Measurements from ENCODE around the gene TPM3.
A peak's percentile ranks its signal among the peaks of the same experiment; 100 is the strongest.

The TPM3 gene

DNA sequence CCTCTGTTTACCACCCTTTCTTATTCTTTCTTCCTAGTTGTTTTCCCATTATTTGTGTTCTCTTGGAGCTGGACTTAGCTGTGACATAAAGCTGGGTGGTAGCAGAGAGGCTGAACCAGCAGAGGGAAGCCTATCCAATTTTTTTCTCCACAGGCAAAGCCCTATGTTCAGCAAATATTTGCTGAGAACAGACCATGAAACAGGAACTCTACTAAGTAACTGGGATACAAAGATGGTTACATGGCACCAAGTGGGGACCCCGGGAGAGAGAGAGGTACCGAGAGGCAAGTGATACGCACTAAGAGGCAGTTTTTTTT is 7.6 kb upstream of the TPM3 start:
- peak; percentile 14 for DNase-seq

DNA sequence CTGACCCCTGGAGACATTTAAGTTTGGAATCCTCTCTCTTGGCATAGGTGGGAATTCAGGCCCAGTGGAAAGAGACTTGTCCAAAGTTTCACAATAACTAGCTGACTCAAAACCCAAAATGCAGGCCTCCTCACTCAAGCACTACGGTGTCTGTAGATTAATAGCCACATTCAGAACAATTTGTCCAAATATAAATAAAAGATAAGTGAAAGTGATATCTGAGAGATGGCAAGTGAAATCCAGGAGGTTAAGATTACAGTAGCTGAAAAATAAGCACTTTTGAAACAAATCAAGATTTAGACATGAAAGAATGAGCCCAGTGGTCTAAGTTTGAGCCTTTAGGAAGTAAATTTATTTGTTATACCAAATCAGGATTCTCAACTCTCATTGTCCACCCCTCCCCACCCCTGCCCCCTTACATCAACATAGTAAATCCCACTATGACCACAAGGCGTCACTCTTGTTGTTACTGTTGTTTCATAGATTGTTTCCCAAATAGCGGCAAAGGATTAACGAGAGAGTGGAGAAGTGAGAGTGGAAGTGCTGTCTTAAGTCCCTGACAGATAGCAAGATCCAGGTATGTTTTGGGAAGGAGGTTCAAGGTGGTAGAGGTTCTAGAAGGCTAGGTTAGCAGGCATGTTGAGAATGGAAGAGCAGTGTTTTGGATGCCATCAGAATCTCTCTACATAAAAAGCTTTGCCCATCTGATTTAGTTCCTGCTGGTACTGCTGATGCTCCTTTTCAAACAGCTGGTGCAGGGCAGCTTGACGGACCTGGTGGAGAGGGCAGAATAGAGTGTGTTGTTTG is 7.1 kb upstream of the TPM3 start:
- peak; percentile 77 for DNase-seq

DNA sequence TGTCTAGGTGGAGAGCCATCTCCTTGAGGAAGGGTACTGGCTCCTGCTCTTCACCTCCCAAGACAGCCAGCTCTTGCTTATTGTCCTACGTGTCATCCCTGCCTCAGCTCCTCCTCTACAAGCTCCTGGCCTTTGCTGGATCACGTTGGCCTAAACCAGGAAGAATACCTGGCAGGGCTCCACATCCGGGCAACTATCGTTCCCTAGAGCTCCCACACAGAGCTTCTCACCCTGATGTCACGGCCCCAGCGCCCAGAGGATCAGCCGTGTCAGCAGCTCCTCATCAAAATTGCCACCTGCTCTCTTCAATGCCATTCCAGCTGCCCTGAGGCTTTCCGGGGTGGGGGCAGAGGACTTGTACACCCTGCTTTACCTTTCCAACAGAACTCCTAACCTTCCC is 1.9 kb upstream of the TPM3 start:
- DNase-seq = peak; percentile 31

DNA sequence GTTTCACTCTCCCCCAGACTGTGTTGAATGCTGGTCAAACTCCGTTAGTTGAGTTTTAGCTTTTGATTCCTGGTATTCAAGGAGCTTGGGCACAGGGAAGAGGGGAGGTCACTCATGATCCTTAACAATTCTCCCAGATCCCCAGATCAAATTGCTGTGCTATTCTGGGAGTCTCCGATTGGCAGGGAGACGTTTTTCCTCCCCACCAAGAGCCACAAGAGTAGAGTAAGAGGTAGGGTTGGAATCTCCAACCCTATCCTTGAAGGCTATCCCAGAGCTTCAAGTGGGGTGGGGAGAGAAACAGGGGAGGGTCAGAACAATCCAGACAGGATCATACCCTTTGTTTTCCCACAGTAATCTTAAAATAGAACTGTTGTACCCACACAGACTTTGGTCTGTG is 576 bp upstream of the TPM3 start:
- DNase-seq = no peak

DNA sequence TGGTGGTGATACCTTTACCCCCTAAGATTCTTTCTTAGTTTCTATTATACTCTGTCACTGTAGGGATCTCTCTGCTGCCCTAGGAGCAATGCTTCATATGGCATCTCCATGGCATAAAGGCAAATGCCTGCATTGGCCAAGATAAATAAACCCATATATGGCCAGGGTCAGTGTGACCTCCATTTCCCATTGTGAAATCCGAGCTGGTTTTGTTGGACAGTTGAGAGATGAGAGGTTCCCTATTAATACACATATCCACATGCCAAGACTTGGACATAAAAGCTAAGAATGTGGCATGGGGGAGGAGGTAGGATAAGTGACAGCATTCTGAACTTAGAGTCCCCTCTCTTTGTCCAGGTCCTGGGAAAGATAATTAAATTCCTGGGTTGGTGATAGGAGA is 1.4 kb downstream of the TPM3 start:
- DNase-seq = peak; percentile 14

DNA sequence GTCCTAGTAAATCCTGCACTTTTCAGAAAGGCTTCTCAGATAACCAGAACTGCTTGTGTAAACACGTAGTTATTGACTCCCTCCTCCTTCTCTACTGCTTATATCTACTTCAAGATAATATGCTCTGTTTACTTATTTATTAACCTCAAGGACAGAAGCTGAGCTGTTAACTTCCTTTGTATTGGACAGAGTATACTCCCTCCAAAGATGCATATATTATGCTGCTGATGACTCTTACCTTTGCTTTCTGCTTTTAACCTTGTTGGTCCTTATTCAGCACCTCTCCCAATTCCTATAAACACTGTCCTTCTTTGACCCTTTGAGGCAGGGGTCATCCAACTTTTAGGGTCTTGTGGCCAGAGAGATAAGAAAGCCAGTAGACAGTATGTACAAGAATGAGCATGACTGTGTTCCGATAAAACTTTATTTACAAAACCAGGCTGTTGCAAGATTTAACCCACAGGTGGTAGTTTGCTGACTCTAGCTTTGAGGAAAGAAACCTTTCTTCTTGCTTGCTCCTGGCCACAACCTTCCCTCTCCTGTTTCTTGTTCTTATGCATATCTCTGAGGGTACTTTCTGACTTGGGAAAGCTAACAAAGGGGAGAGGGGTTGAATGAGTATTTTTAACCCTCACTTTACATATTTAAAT is 4.9 kb downstream of the TPM3 start:
- DNase-seq = peak; percentile 59

DNA sequence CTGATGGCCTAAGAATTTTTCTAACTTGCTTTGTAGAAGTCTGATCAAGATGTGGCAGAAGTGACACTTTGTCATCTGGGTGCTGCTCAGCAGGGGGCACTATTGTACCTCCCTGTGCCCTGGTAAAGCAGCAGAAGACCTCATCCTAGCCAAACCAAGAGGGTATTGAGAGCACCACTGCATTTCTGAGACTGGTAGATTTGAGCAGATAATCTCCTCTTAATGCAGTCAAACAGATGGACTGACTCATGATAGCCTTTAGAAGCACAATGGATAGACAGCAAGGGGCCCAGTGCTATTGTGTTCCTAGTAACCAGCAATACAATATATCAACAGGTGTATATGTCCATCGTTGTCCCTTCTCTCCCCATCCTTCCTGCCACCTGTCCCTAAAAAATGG is 5.7 kb downstream of the TPM3 start:
- peak; percentile 91 for DNase-seq

DNA sequence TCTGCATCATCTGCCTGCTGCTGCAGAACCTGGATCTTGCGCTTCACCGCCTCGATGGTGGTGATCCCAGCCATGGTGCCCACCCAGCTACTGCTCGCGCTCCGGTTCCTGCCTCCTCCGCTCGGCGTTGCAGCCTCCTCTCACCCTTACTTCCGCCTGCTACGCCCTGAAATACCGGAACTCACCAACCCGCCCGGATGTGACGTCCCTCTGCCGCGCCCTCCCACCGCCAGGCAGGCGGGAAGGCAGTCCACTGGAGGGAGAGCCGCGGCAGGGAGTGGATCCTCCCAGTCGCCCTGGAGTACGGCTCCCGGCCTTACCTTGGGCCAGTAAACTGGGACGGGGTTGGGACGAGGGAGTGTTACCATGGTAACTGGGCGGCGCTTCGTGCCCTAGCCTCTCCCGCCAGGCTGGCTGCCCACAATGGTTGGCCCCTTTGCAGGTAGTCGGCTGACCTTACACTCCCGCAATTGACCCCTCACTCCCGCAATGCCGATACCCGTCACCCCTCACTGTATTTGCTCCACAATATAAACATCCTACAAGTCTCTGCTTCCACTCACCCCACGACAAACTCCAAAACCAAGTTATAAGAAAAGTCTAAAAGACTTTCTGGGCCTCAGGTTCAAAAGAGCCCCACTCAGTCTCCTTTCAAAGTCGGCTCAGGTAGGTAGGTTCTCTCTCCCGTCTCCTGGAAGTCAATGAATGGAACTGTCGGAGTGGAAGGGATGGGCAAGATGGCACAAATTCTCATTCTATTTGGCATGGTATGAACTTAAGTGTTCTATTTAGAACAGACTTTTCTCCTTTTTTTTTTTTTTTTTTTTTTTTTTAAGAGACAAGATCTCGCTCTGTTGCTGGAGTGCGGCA is 8.6 kb downstream of the TPM3 start:
- DNase-seq = peak; percentile 99

DNA sequence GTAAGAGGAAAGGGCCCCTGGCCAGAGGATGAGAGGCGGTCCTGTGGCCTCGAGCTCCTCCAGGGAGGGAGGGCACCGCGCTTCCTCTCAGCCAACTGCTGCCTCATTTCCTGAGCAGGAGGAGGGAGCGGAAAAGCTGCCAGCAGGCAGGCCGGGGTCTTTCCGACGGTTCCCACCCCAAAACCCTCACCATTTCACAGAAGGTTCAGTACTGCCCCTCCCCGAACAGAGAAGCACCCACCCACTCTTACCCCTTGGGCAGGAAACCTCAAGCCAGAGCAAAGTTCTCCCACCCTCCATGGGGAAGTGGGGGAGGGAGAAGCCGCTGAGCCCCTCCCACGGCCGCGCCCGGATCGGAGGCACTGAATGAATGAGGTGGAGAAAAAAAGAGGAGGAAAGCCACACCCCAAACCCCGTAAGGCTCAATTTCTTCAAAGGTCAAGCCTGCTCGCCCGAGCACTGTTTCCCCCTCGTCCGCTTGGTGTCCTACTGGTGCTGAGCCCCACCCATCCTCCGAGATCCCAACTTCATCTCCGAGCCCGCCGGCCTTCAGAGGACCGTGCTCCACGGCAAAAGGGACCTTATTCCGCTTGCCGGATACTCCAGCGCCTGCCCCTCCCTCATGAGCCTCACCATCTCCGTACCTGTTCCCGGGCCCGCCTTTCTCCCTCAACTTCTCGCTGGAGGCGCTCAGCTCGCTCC is 9.4 kb downstream of the TPM3 start:
- peak; percentile 76 for DNase-seq

DNA sequence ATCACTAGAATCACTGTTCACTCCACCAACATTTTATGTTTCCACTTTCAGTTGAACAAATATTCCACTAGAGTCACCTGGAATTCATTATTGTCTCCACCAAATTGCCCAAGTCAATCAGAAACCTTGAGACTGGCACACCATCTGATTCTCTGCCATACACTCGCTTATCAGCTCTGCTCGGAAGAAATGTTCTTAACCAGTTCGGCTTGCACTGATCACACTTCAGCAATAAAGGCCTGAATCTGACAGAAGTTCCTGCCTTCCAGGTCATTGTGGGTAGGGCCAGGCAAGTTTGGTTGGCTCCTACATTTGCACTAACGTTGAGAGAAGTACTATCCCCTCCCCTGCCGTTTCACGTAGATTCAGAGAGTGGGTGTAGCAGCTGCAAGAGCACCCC is 10.0 kb downstream of the TPM3 start:
- DNase-seq = no peak

DNA sequence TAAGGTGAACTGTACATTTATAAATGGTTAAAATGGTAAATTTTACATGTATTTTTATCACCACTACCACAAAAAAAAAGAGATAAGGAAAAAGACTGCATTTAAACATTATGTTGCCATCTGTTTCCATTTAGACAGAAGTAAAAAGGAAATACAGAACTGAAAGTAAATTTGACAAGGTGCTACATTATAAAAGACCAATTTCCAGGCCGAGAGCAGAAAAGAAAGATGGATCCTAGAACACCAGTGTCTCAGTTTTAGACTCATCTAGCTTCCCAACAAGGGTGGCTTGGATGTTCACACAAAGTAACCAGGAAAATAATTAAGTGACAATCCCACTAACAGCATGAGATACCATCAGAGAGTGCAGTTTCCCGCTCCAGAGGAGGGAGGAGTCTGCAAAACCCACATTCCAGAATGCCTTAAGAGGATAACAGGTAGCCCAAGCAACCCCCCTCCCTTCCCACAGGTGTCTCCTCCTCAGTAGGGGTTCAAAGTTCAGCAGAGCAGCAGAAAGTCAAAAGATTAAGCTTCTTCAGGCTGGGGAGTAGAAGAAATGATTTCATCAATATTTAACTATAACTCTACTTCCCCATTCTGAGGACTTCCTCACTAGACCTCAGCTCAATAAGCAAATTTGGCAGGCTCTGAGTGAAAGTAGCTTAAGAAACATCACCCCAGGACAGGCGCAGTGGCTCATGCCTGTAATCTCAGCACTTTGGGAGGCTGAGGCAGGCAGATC is 11.8 kb downstream of the TPM3 start:
- DNase-seq = no peak

DNA sequence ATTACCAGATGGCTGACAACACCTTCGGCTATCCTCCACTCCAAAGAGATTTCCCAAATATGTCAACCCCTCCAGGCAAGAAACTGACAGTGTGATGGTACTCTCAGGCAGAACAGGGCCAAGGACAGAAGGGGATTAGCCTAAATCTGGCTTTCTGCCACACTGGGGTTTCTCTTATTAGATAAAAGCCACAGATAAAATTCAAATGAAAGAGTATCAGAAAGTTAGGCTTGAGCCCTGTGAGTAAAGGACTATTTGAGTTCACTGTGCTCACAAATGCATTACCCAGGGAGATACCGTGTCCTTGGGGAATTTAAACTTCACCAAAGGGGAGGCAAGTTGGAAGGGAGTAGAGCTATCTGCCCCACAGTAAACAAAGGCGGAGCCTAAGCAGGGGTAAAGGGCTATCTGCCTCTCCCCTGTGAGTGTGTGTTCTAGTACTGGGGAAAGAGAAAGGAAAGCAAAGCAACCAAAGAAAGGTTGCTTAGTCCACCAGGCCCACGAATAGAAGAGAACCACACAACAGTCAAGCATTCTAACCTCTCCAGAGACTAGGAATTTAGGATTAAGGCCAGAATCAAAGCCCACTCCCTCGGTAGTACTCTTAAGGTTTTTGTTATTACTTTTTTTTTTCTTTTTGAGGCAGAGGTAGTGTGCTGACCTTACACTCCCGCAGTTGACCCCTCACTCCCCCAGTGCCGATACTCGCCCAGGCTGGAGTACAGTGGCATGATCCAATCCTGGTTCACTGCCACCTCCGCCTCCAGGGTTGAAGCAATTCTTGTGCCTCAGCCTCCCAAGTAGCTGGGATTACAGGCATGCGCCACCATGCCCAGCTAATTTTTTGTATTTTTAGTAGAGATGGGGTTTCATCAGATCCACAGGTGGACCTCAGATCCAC is 12.7 kb downstream of the TPM3 start:
- no peak for DNase-seq

DNA sequence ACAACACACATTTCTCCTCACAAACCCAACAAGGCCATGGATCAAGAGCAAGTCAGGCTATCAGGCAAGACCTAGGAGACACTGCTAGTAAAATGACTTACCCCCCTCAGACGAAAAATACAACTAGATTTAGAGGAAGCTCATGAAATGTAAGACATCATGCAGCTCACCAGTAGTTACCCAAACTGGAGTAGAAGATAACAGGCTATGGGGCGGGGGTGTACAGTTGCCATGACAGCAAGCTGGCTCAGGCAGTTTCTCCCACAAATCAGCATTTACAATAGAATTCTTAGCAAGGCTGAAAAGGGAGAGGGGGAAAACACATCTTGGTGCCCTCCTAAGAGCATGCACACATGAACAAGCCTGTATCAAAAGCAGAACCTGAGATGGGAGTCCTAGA is 13.9 kb downstream of the TPM3 start:
- DNase-seq = no peak

DNA sequence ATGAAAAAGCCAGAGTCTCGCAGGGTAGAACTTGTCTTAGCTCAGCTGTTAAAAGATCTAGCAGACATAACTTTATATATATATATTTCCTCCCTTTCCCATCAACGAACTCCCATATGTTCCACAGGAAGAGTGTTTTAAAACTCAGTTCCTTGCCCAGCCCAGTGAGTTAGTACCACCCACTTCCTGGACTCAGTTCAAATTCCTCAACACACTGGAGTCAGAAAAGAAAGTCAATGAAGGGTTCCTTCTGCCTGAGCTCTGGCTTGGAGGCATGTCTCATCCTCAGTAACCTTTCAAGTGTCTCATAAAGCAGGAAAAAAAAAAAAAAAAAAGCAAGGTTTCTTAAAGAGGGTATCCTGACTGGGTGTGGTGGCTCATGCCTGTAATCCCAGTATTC is 15.6 kb downstream of the TPM3 start:
- no peak for DNase-seq

DNA sequence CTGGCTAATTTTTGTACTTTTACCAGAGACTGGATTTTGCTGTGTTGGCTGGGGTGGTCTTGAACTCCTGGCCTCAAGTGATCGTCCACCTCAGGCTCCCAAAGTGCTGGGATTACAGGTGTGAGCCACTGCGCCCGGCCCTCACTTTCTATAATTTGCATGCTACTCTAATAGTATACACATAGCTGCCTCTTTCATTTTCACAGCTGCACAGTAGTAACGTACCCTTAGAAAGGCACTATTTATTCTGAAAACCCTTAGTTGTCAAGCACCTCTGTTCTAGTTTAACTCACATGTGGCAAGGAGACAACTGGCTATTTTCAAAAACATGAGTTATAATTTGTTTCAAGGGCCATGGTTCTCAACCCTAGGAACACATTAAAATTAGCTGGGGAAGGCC is 17.2 kb downstream of the TPM3 start:
- DNase-seq = no peak

DNA sequence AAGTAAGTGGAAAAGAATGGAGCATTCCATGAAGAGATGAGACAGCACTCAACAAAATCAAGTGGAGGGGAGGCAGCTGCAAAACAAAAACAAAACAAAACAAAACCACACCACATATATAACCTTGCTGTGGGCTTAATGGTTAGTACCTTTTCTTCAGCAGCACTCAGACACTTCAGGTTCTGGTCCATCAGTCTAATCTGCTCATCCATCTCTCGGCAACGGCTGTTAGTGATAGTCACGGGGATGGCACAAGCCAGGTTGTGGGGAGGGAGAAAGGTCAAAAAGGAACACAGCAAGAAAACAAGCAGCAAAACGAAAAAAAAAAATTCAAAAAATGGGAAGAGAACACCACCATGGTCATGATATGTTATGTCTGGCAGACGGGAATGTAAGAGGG is 20.0 kb downstream of the TPM3 start:
- no peak for DNase-seq

DNA sequence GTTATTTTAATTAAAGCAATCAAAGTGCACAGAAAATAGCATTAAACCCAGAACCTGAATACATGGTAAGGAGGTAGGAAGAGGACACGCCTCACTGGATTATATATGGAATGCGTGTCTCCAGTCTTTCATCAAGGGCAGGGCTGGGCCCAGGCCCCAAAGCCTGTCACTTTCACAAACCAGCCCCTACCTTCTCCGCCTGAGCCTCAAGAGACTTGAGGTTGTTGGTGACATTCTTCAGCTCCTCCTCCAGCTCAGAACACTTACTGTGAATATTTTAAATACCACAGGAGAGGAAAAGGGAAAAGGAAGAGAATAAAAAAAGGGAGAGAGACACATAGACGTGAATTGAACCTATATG is 20.7 kb downstream of the TPM3 start:
- no peak for DNase-seq

DNA sequence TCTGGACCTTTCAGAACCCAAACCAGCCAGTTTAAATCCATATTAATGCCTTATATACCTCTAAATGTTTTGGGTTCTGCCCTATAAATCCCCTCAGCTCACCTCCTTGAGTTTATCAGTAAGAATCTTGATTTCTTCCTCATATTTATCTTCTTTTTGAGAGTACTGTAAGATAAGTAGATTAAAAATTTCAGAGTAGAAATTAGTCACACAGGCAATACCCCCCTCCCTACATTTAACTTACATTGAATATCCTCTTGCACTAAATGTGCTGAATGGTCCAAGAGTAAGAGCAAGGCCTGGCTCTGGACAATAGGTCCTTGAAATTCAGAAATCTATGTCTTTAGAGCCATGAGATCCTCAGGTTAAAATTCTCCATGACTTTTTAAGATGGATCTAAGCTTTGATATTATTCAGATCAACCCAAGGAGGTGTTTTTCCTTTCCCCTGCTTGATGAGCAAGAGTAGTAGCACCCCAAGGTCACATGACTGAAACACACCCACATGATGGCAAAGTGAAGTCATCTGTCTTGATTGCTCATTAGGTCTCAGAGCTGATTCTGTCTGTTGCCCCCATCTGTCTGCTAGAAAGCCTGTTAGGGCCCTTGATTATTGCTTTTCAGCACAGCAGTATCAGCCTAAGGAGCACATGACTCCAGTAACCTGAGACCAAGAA is 21.2 kb downstream of the TPM3 start:
- DNase-seq = no peak

DNA sequence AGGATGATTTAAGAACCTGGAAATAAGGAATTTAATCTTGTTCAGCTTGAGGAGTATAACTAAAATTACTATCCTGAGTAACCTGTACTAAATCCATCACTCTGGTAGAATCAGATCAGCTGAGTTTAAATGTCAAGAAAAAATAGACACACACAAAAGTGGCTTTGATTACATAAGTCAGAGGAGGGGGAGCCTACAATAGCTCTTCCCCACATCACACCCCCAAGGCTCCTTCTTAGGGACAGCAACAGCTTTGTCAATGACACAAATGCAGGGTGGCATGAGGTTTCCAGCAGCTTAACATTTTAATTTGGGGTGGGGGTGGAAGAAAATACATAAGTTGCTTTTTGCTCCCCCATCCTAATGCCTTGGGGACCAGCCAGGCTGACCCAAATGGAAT is 24.4 kb downstream of the TPM3 start:
- no peak for DNase-seq

DNA sequence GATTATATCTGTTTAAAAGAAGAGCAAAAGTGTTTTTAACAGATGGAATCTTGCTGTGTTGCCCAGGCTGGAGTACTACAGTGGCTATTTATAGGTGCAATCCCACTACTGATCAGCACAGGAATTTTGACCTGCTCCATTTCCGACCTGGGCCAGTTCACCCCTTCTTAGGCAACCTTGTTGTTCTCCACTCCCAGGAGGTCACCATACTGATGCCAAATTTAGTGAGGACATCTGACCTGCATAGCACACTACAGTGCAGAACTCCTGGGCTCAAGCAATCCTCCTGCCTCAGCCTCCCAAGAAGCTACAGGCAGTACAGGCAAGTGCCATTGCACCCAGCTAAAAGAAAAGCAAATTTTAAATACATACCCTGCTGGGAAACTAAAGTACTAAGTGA is 25.7 kb downstream of the TPM3 start:
- no peak for DNase-seq

DNA sequence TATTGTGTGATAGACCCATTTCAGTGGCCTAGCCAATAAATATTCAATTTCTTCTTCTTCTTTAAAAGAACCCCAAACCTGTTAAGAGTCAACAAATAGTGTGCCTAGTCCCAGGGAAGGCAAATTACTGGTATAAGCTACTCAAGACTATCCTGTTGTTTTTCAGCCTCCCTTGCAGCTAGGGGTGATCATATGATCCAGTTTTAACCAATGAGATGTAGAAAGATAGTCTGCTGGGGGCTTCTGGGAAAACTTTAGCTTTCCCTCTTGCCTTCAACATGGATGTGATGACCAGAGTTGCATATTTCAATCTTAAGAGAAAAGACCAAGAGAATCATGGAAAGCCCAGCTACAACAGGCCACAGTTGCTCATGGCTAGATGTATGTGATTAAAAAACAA is 32.3 kb downstream of the TPM3 start:
- no peak for DNase-seq

Measured in NCI-H69 (cell line).